ENCODE measurements around the gene SEL1L3.

SEL1L3 gene

GRCh38 chr4:25882226-25882625, 19.4 kb upstream of the SEL1L3 start:
- H3K79me1 ChIP-seq (replicated peaks; ENCODE audit: low read length, poor library complexity, severe bottlenecking) = no peaks in the 10 kb centered on the region
- no peak overlapping the region for H2AK5ac ChIP-seq (ENCODE audit: low read length, severe bottlenecking)
- no peak overlapping the region for H3K4me2 ChIP-seq (ENCODE audit: low read length, poor library complexity, severe bottlenecking)
- H2BK12ac ChIP-seq (ENCODE audit: low read length in 2 of 2) = peak overlapping the region in 1 of 2 experiments; percentile 21
- H2BK5ac ChIP-seq (ENCODE audit: low read depth, low read length, poor library complexity, severe bottlenecking) = no peak overlapping the region
- H3K23ac ChIP-seq (ENCODE audit: low read length in 2 of 2) = no peak overlapping the region
- H2BK120ac ChIP-seq (ENCODE audit: low read depth, low read length) = no peak overlapping the region
- H3K4me1 ChIP-seq (ENCODE audit: control insufficient read depth, insufficient read depth, low read depth, low read length) = peaks cover 8% of the 10 kb centered on the region
- H3K9me3 ChIP-seq (ENCODE audit: control insufficient read depth, low read length) = no peaks in the 10 kb centered on the region
- no peak overlapping the region for H4K91ac ChIP-seq (ENCODE audit: low read length)
- WGBS = 85% methylated on average over 4 of the region's 4 CpGs
- H2BK15ac ChIP-seq (ENCODE audit: low read depth, poor library complexity, severe bottlenecking) = no peak overlapping the region
- no peaks in the 10 kb centered on the region for H3K36me3 ChIP-seq (ENCODE audit: control insufficient read depth in 1 of 2, insufficient read depth in 2 of 2, low read depth in 1 of 2, low read length in 2 of 2)
- H4K8ac ChIP-seq (ENCODE audit: low read length) = no peak overlapping the region
- no peak overlapping the region for H3K9ac ChIP-seq (ENCODE audit: low read length)
- no peak overlapping the region for H3K27ac ChIP-seq (ENCODE audit: low read length, poor library complexity, severe bottlenecking)
- no peak overlapping the region for H3K18ac ChIP-seq (ENCODE audit: low read depth in 1 of 2, low read length in 2 of 2)
- no peak overlapping the region for H3K14ac ChIP-seq (ENCODE audit: low read length in 2 of 2)
- H3K4me3 ChIP-seq (ENCODE audit: insufficient read depth in 1 of 2, low read depth in 1 of 2, low read length in 2 of 2) = no peak overlapping the region
- no peak for DNase-seq
- H3K27me3 ChIP-seq (ENCODE audit: control insufficient read depth in 1 of 2, insufficient read depth in 1 of 2, low read length in 2 of 2) = no peaks in the 10 kb centered on the region
- no peak overlapping the region for H3K4ac ChIP-seq (ENCODE audit: low read depth in 1 of 2, low read length in 2 of 2)
- no peak overlapping the region for H2AFZ ChIP-seq (ENCODE audit: low read depth, low read length)

GRCh38 chr4:25881193-25881592, 18.4 kb upstream of the SEL1L3 start:
- Histone ChIP-seq H2AK5ac (ENCODE audit: low read length, severe bottlenecking) (no peak overlapping the region), H2BK120ac (ENCODE audit: low read depth, low read length) (no peak overlapping the region), H2BK12ac (ENCODE audit: low read length in 2 of 2) (no peak overlapping the region), H3K23ac (ENCODE audit: low read length in 2 of 2) (no peak overlapping the region), H3K18ac (ENCODE audit: low read depth in 1 of 2, low read length in 2 of 2) (no peak overlapping the region), H2AFZ (ENCODE audit: low read depth, low read length) (no peak overlapping the region), H3K4me2 (ENCODE audit: low read length, poor library complexity, severe bottlenecking) (no peak overlapping the region), H3K9ac (ENCODE audit: low read length) (no peak overlapping the region), H2BK15ac (ENCODE audit: low read depth, poor library complexity, severe bottlenecking) (no peak overlapping the region), H3K4ac (ENCODE audit: low read depth in 1 of 2, low read length in 2 of 2) (no peak overlapping the region), H4K91ac (ENCODE audit: low read length) (no peak overlapping the region), H3K79me1 (replicated peaks; ENCODE audit: low read length, poor library complexity, severe bottlenecking) (no peaks in the 10 kb centered on the region), H3K9me3 (ENCODE audit: control insufficient read depth, low read length) (no peaks in the 10 kb centered on the region), H3K27ac (ENCODE audit: low read length, poor library complexity, severe bottlenecking) (no peak overlapping the region), H3K4me1 (ENCODE audit: control insufficient read depth, insufficient read depth, low read depth, low read length) (peaks cover 4% of the 10 kb centered on the region), H4K8ac (ENCODE audit: low read length) (no peak overlapping the region), H3K27me3 (ENCODE audit: control insufficient read depth in 1 of 2, insufficient read depth in 1 of 2, low read length in 2 of 2) (no peaks in the 10 kb centered on the region), H3K36me3 (ENCODE audit: control insufficient read depth in 1 of 2, insufficient read depth in 2 of 2, low read depth in 1 of 2, low read length in 2 of 2) (no peaks in the 10 kb centered on the region), H3K14ac (ENCODE audit: low read length in 2 of 2) (no peak overlapping the region), H2BK5ac (ENCODE audit: low read depth, low read length, poor library complexity, severe bottlenecking) (no peak overlapping the region), H3K4me3 (ENCODE audit: insufficient read depth in 1 of 2, low read depth in 1 of 2, low read length in 2 of 2) (no peak overlapping the region)
- DNase-seq = no peak
- WGBS = 94% methylated on average over 2 of the region's 4 CpGs

GRCh38 chr4:25879991-25880651, 17.3 kb upstream of the SEL1L3 start:
- DNase-seq = no peak
- Histone ChIP-seq H3K27me3 (ENCODE audit: control insufficient read depth in 1 of 2, insufficient read depth in 1 of 2, low read length in 2 of 2) (no peaks in the 10 kb centered on the region), H3K18ac (ENCODE audit: low read depth in 1 of 2, low read length in 2 of 2) (no peak overlapping the region), H3K23ac (ENCODE audit: low read length in 2 of 2) (no peak overlapping the region), H4K8ac (ENCODE audit: low read length) (no peak overlapping the region), H3K4me3 (ENCODE audit: insufficient read depth in 1 of 2, low read depth in 1 of 2, low read length in 2 of 2) (no peak overlapping the region), H2BK15ac (ENCODE audit: low read depth, poor library complexity, severe bottlenecking) (no peak overlapping the region), H2BK5ac (ENCODE audit: low read depth, low read length, poor library complexity, severe bottlenecking) (no peak overlapping the region), H3K14ac (ENCODE audit: low read length in 2 of 2) (no peak overlapping the region), H3K36me3 (ENCODE audit: control insufficient read depth in 1 of 2, insufficient read depth in 2 of 2, low read depth in 1 of 2, low read length in 2 of 2) (no peaks in the 10 kb centered on the region), H2BK120ac (ENCODE audit: low read depth, low read length) (no peak overlapping the region), H3K79me1 (replicated peaks; ENCODE audit: low read length, poor library complexity, severe bottlenecking) (no peaks in the 10 kb centered on the region), H3K4me1 (ENCODE audit: control insufficient read depth, insufficient read depth, low read depth, low read length) (peaks cover 4% of the 10 kb centered on the region), H2AFZ (ENCODE audit: low read depth, low read length) (no peak overlapping the region), H3K9ac (ENCODE audit: low read length) (no peak overlapping the region), H3K9me3 (ENCODE audit: control insufficient read depth, low read length) (no peaks in the 10 kb centered on the region), H2BK12ac (ENCODE audit: low read length in 2 of 2) (no peak overlapping the region), H3K4ac (ENCODE audit: low read depth in 1 of 2, low read length in 2 of 2) (no peak overlapping the region), H3K27ac (ENCODE audit: low read length, poor library complexity, severe bottlenecking) (no peak overlapping the region), H4K91ac (ENCODE audit: low read length) (no peak overlapping the region), H3K4me2 (ENCODE audit: low read length, poor library complexity, severe bottlenecking) (no peak overlapping the region), H2AK5ac (ENCODE audit: low read length, severe bottlenecking) (no peak overlapping the region)
- WGBS = 79% methylated on average over 7 of the region's 7 CpGs

- DNase-seq = no peak
- H3K18ac ChIP-seq (ENCODE audit: low read depth in 1 of 2, low read length in 2 of 2) = no peak overlapping the region
- no peak overlapping the region for H2AK5ac ChIP-seq (ENCODE audit: low read length, severe bottlenecking)
- peaks cover 3% of the 10 kb centered on the region for H3K4me1 ChIP-seq (ENCODE audit: control insufficient read depth, insufficient read depth, low read depth, low read length)
- H4K91ac ChIP-seq (ENCODE audit: low read length) = no peak overlapping the region
- no peak overlapping the region for H4K8ac ChIP-seq (ENCODE audit: low read length)
- peak overlapping the region in 1 of 2 experiments; percentile 46 for H3K14ac ChIP-seq (ENCODE audit: low read length in 2 of 2)
- no peak overlapping the region for H3K4me2 ChIP-seq (ENCODE audit: low read length, poor library complexity, severe bottlenecking)
- H3K4me3 ChIP-seq (ENCODE audit: insufficient read depth in 1 of 2, low read depth in 1 of 2, low read length in 2 of 2) = no peak overlapping the region
- H2BK15ac ChIP-seq (ENCODE audit: low read depth, poor library complexity, severe bottlenecking) = no peak overlapping the region
- H3K27ac ChIP-seq (ENCODE audit: low read length, poor library complexity, severe bottlenecking) = no peak overlapping the region
- H3K4ac ChIP-seq (ENCODE audit: low read depth in 1 of 2, low read length in 2 of 2) = no peak overlapping the region
- no peaks in the 10 kb centered on the region for H3K27me3 ChIP-seq (ENCODE audit: control insufficient read depth in 1 of 2, insufficient read depth in 1 of 2, low read length in 2 of 2)
- 88% methylated on average over 6 of the region's 6 CpGs for WGBS
- no peaks in the 10 kb centered on the region for H3K9me3 ChIP-seq (ENCODE audit: control insufficient read depth, low read length)
- no peak overlapping the region for H3K9ac ChIP-seq (ENCODE audit: low read length)
- H2BK5ac ChIP-seq (ENCODE audit: low read depth, low read length, poor library complexity, severe bottlenecking) = no peak overlapping the region
- no peak overlapping the region for H2BK120ac ChIP-seq (ENCODE audit: low read depth, low read length)
- no peak overlapping the region for H2AFZ ChIP-seq (ENCODE audit: low read depth, low read length)
- no peaks in the 10 kb centered on the region for H3K36me3 ChIP-seq (ENCODE audit: control insufficient read depth in 1 of 2, insufficient read depth in 2 of 2, low read depth in 1 of 2, low read length in 2 of 2)
- H3K79me1 ChIP-seq (replicated peaks; ENCODE audit: low read length, poor library complexity, severe bottlenecking) = no peaks in the 10 kb centered on the region
- H2BK12ac ChIP-seq (ENCODE audit: low read length in 2 of 2) = no peak overlapping the region
- no peak overlapping the region for H3K23ac ChIP-seq (ENCODE audit: low read length in 2 of 2)
These were observed 16.8 kb upstream of the SEL1L3 start for GRCh38 chr4:25879587-25879986.

Measured in mesenchymal stem cell (in vitro differentiated cells and primary cell).